Trophoblast cell (in vitro differentiated cells and primary cell): ENCODE results near the gene SAMD14.

Experiments used
- DNase-seq, 2 donors: peaks; one replicate each; pipeline ENCODE4 v3.0.0-alpha.2; 2016
- H2AFZ ChIP-seq: 2 replicates; pipeline ENCODE4 v1.6.1; 2013; ENCODE audit warnings: low read length, moderate library complexity, mild to moderate bottlenecking; ENCODE audit not compliant: insufficient read depth, poor library complexity
- H2AK5ac ChIP-seq: 2 replicates; pipeline ENCODE4 v1.6.1; 2013; ENCODE audit warnings: mild to moderate bottlenecking, low read length
- H2BK120ac ChIP-seq: 2 replicates; pipeline ENCODE4 v1.6.1; 2013; ENCODE audit warnings: low read length, mild to moderate bottlenecking, moderate library complexity; ENCODE audit not compliant: insufficient read depth, poor library complexity
- H2BK12ac ChIP-seq: 2 replicates; pipeline ENCODE4 v1.6.1; 2013; ENCODE audit warnings: mild to moderate bottlenecking, low read length, moderate library complexity
- H2BK5ac ChIP-seq: 2 replicates; pipeline ENCODE4 v1.6.1; 2013; ENCODE audit warnings: low read length, low read depth, moderate library complexity, mild to moderate bottlenecking; ENCODE audit not compliant: poor library complexity
- H3K14ac ChIP-seq: 2 replicates; pipeline ENCODE4 v1.6.1; 2013; ENCODE audit warnings: mild to moderate bottlenecking, low read length
- H3K18ac ChIP-seq: 2 replicates; pipeline ENCODE4 v1.6.1; 2013; ENCODE audit warnings: mild to moderate bottlenecking, low read length
- H3K23ac ChIP-seq: 2 replicates; pipeline ENCODE4 v1.6.1; 2013; ENCODE audit warnings: low read length
- H3K27ac ChIP-seq: 2 replicates; pipeline ENCODE4 v1.5.1; 2013; ENCODE audit warnings: low read depth, mild to moderate bottlenecking, inconsistent platforms, low read length, moderate library complexity
- H3K27me3 ChIP-seq: 2 replicates; pipeline ENCODE4 v1.6.1; 2013; ENCODE audit warnings: inconsistent platforms, mild to moderate bottlenecking, low read length, moderate library complexity; ENCODE audit not compliant: insufficient read depth
- H3K36me3 ChIP-seq, 2 experiments: 1 replicate in 1 of 2; 2 replicates in 1 of 2; pipeline ENCODE4 v1.6.1; 2013; ENCODE audit warnings: low read length in 2 of 2, mild to moderate bottlenecking in 2 of 2, moderate library complexity in 1 of 2; ENCODE audit not compliant: insufficient read depth in 2 of 2, control insufficient read depth in 1 of 2
- H3K4ac ChIP-seq: 2 replicates; pipeline ENCODE4 v1.6.1; 2013; ENCODE audit warnings: low read depth, mild to moderate bottlenecking, low read length, moderate library complexity
- H3K4me1 ChIP-seq, 2 experiments: 1 replicate in 1 of 2; 2 replicates in 1 of 2; pipeline ENCODE4 v1.6.1; 2013; ENCODE audit warnings: low read length in 2 of 2, mild to moderate bottlenecking in 2 of 2, moderate library complexity in 1 of 2; ENCODE audit not compliant: insufficient read depth in 2 of 2, control insufficient read depth in 1 of 2
- H3K4me2 ChIP-seq: 2 replicates; pipeline ENCODE4 v1.6.1; 2013; ENCODE audit warnings: inconsistent platforms, mild to moderate bottlenecking, low read length, moderate library complexity
- H3K4me3 ChIP-seq: 2 replicates; pipeline ENCODE4 v1.5.1; 2013; ENCODE audit warnings: mild to moderate bottlenecking, low read depth, low read length, inconsistent platforms
- H3K79me1 ChIP-seq: one replicate; pipeline ENCODE4 v1.6.1; 2013; ENCODE audit warnings: low read length
- H3K79me2 ChIP-seq: 2 replicates; pipeline ENCODE4 v1.6.1; 2013; ENCODE audit warnings: low read length, mild to moderate bottlenecking; ENCODE audit not compliant: control insufficient read depth, insufficient read depth, poor library complexity
- H3K9ac ChIP-seq: 2 replicates; pipeline ENCODE4 v1.6.1; 2013; ENCODE audit warnings: mild to moderate bottlenecking, low read length
- H3K9me3 ChIP-seq: 2 replicates; pipeline ENCODE4 v1.6.1; 2013; ENCODE audit warnings: low read depth, mild to moderate bottlenecking, control low read depth, inconsistent platforms, low read length; ENCODE audit not compliant: insufficient read depth
- H4K12ac ChIP-seq: 2 replicates; pipeline ENCODE4 v1.6.1; 2013; ENCODE audit warnings: low read depth, mild to moderate bottlenecking, low read length, moderate library complexity
- H4K8ac ChIP-seq: 2 replicates; pipeline ENCODE4 v1.6.1; 2013; ENCODE audit warnings: low read depth, mild to moderate bottlenecking, low read length, moderate library complexity
- H4K91ac ChIP-seq: one replicate; pipeline ENCODE4 v1.6.1; 2013; ENCODE audit warnings: low read depth, mild to moderate bottlenecking, low read length, moderate library complexity
- WGBS: extraction: QIAGEN DNeasy Blood & Tissue Kit; methylation state at CpG from one replicate; pipeline ENCODE4 v1.1.7; 2013; ENCODE audit warnings: missing lambda C conversion rate; ENCODE audit not compliant: insufficient read length, insufficient coverage; ENCODE audit errors: extremely low coverage; 5-methylcytosine and 5-hydroxymethylcytosine counted together

Gene SAMD14

DNA sequence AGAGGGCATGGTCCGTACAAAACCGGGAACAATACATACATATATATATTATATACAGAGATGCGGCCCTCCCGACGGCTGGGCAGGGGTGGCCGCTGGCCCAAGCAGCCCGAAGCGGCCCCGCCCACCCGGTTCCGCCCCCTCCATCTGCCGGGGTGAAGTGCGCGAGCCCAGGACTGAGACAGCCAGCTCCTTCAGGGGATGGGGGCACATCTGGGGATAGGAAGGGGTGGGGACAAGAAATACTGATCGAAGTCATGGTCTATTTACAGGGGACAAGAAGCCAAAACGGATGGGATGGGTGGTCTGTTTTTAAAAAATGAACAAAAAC is 3.8 kb upstream of the SAMD14 start:
- WGBS = no CpG with 5 or more reads among the region's 16 CpGs
- no peak overlapping the region for H2AFZ ChIP-seq
- no peak overlapping the region for H2BK120ac ChIP-seq
- no peak for DNase-seq
- H3K14ac ChIP-seq = no peak overlapping the region
- no peak overlapping the region for H2BK5ac ChIP-seq
- no peak overlapping the region for H3K4me2 ChIP-seq
- H3K4me1 ChIP-seq = peaks cover 20 to 28% of the 10 kb centered on the region in 2 experiments
- no peak overlapping the region for H3K9ac ChIP-seq
- H3K79me1 ChIP-seq = peaks cover 9% of the 10 kb centered on the region
- no peak overlapping the region for H4K8ac ChIP-seq
- no peak overlapping the region for H4K12ac ChIP-seq
- no peaks in the 10 kb centered on the region for H3K9me3 ChIP-seq
- H3K79me2 ChIP-seq = peaks cover 2% of the 10 kb centered on the region
- no peak overlapping the region for H3K27ac ChIP-seq
- no peak overlapping the region for H3K23ac ChIP-seq
- no peaks in the 10 kb centered on the region for H3K27me3 ChIP-seq
- H4K91ac ChIP-seq = no peak overlapping the region
- no peak overlapping the region for H2BK12ac ChIP-seq
- no peak overlapping the region for H3K18ac ChIP-seq
- H3K4ac ChIP-seq = no peak overlapping the region
- peaks cover 43 to 45% of the 10 kb centered on the region in 2 experiments for H3K36me3 ChIP-seq
- no peak overlapping the region for H2AK5ac ChIP-seq
- H3K4me3 ChIP-seq = no peak overlapping the region

DNA sequence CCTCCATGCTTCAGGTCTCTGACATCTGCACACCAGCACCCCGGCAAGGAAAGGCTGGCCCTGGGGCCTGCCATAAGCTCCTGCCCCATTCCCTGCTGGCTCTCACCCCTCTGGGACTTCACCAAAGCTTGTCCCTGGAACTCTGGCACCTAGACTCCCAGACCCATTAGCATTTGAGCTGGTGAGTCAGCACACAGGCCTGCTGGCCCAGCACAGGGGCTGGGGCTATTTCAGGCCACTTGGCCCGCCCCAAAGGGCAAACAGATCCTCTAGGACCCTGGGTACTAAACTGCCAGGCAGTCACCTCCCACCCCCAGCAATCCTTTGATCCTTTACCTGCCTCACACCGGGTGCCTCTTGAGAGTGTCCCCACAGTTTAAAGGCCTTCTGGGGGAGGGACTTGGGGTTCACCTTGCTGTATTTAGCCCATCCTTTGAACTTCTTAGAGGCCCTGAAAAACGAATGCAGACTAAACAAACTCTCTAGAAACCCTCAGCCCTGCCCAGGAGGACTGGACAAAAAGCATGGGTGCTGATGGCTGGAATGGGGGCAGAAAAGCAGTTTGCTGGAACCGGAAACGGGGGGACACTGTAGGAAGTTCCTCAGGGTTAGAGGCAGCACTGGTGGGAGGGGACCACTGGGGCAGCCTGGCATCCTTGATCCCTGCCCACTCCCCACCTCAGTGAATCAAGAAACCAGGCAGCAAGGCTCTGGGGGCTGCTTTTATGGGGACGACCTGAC is 3.2 kb upstream of the SAMD14 start:
- Histone ChIP-seq H2AK5ac (no peak overlapping the region), H3K4me1 (peaks cover 25 to 32% of the 10 kb centered on the region in 2 experiments), H2AFZ (no peak overlapping the region), H3K4me3 (no peak overlapping the region), H3K14ac (no peak overlapping the region), H3K27ac (peak overlapping the region; percentile 6), H2BK5ac (no peak overlapping the region), H3K9ac (no peak overlapping the region), H3K79me2 (peaks cover 2% of the 10 kb centered on the region), H3K4ac (no peak overlapping the region), H3K27me3 (no peaks in the 10 kb centered on the region), H4K12ac (no peak overlapping the region), H3K36me3 (peaks cover 38 to 39% of the 10 kb centered on the region in 2 experiments), H2BK12ac (no peak overlapping the region), H3K9me3 (no peaks in the 10 kb centered on the region), H4K91ac (no peak overlapping the region), H3K23ac (no peak overlapping the region), H3K4me2 (no peak overlapping the region), H3K79me1 (peaks cover 11% of the 10 kb centered on the region), H3K18ac (no peak overlapping the region), H2BK120ac (no peak overlapping the region), H4K8ac (no peak overlapping the region)
- DNase-seq = peak in 1 of 2 donors; percentile 29
- WGBS = no CpG with 5 or more reads among the region's 7 CpGs

DNA sequence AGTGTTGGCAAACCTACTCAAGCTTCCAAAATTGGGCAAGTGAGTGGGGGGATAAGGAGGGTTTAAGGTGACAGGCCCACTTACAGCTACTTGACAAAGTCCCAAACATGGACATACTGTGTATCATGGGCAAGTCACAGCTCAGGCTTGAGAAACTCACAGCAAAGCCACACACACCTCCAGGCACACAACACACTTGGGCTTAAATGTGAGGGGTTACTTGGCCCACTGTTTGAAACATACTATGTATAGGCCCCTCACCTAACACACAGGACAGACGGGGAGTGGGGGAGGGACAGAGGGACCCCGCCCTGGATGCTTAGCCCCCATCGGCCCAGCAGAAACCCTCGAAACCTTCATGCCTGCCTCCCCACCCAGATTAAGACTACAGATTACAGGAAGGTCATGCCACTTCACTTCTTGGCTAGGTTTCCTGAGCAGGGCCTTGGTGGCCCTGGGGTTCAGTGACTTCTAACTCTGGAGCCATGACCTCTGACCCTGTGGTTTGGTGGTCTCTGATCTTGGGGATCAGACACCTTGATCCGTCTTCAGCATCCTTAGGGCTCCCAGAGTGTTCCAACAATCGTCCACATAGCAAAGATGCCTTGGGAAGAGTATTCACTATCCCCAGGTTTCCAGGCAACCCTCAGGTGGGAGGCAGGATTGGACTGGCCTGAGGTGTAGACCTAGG is 2.3 kb upstream of the SAMD14 start:
- H3K18ac ChIP-seq = no peak overlapping the region
- no peak overlapping the region for H3K27ac ChIP-seq
- H2AFZ ChIP-seq = no peak overlapping the region
- no peak overlapping the region for H2BK5ac ChIP-seq
- DNase-seq = no peak
- H2AK5ac ChIP-seq = no peak overlapping the region
- peaks cover 31 to 39% of the 10 kb centered on the region in 2 experiments for H3K4me1 ChIP-seq
- WGBS = no CpG with 5 or more reads among the region's 6 CpGs
- H3K27me3 ChIP-seq = no peaks in the 10 kb centered on the region
- no peak overlapping the region for H2BK120ac ChIP-seq
- H4K12ac ChIP-seq = no peak overlapping the region
- peaks cover 28 to 30% of the 10 kb centered on the region in 2 experiments for H3K36me3 ChIP-seq
- no peak overlapping the region for H4K8ac ChIP-seq
- H2BK12ac ChIP-seq = no peak overlapping the region
- H3K14ac ChIP-seq = no peak overlapping the region
- peaks cover 2% of the 10 kb centered on the region for H3K79me2 ChIP-seq
- H3K4ac ChIP-seq = no peak overlapping the region
- no peak overlapping the region for H4K91ac ChIP-seq
- H3K23ac ChIP-seq = no peak overlapping the region
- H3K9ac ChIP-seq = no peak overlapping the region
- H3K79me1 ChIP-seq = peaks cover 14% of the 10 kb centered on the region
- H3K4me2 ChIP-seq = no peak overlapping the region
- H3K9me3 ChIP-seq = no peaks in the 10 kb centered on the region
- no peak overlapping the region for H3K4me3 ChIP-seq

DNA sequence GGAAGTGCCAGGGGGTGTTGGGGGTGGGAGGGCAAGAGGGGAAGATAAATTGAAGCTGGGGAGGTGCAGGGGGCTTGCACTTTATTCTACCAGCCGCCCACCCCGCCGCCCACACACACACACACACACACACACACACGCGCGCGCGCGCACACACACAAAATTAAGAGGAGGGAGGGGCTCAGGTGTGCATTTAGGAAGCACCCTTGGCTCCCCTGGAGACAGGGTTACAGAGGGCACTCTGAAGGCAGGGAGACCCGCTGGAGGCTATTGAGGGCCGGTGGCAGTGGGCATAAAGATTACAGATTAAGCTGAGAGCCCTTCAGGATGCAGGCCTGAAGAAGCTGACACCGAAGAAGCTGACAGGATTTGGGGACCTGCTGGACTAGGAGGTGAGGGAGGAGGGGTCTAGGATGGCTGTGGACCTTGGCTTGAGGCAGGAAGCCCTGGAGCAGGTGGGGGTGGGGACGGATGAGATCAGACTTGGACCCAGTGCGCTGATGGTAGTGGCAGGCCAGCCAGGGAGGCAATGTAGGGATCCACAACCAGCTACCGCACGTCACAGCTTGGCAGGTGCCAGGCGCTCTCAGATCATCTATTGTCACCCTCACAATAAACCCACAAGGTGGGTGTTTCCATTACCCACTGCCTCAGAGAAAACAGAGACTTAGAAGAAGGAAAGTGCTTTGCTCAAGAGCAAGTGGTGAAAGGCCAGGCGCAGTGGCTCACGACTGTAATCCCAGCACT is 772 bp upstream of the SAMD14 start:
- Histone ChIP-seq H3K14ac (no peak overlapping the region), H3K4me1 (peaks cover 31 to 39% of the 10 kb centered on the region in 2 experiments), H2BK12ac (peak overlapping the region; percentile 34), H3K18ac (no peak overlapping the region), H4K8ac (no peak overlapping the region), H4K91ac (no peak overlapping the region), H3K9ac (no peak overlapping the region), H3K4me2 (peak overlapping the region; percentile 92), H2BK120ac (no peak overlapping the region), H3K23ac (no peak overlapping the region), H3K4me3 (peak overlapping the region; percentile 23), H2AFZ (no peak overlapping the region), H2AK5ac (no peak overlapping the region), H3K9me3 (no peaks in the 10 kb centered on the region), H3K36me3 (peaks cover 13 to 15% of the 10 kb centered on the region in 2 experiments), H3K79me2 (peaks cover 2% of the 10 kb centered on the region), H3K4ac (no peak overlapping the region), H2BK5ac (no peak overlapping the region), H3K79me1 (peaks cover 14% of the 10 kb centered on the region), H3K27me3 (no peaks in the 10 kb centered on the region), H3K27ac (no peak overlapping the region), H4K12ac (no peak overlapping the region)
- no CpG with 5 or more reads among the region's 19 CpGs for WGBS
- DNase-seq = no peak
